ENCODE data around the gene DDX24.

The DDX24 gene

DNA sequence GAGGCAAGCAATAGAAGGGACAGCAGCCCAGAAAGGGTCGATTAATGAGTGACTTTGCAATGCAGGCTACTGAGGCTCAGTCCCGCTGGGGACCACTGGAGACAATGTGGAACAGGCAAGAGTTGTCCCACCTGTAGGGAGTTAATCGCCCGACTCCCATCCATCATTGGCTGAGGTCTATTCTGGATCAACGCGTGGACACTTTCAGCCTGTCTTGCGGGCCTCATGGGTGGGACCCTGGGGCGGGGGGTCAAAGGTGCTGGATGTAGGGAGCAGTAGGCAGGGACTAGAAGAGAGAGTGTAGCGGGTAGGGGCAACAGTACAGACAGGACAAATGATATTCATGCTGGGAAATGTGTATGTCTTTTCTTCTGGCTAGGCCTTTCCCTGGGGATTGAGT is 42.3 kb upstream of the DDX24 start:
- no peak for DNase-seq (ENCODE audit: low read depth)
- TF ChIP-seq, protein P1, sequence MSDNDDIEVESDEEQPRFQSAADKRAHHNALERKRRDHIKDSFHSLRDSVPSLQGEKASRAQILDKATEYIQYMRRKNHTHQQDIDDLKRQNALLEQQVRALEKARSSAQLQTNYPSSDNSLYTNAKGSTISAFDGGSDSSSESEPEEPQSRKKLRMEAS (IDR thresholded peaks at IDR 0.05; ENCODE audit: low read depth, low read length), result no peak
- TF ChIP-seq POLR2A (IDR thresholded peaks at IDR 0.05; ENCODE audit: extremely low read depth, insufficient read length), result no peak
- no peak for TF ChIP-seq MYC (IDR thresholded peaks at IDR 0.05; ENCODE audit: low read depth, low read length)
- TF ChIP-seq, protein P2, sequence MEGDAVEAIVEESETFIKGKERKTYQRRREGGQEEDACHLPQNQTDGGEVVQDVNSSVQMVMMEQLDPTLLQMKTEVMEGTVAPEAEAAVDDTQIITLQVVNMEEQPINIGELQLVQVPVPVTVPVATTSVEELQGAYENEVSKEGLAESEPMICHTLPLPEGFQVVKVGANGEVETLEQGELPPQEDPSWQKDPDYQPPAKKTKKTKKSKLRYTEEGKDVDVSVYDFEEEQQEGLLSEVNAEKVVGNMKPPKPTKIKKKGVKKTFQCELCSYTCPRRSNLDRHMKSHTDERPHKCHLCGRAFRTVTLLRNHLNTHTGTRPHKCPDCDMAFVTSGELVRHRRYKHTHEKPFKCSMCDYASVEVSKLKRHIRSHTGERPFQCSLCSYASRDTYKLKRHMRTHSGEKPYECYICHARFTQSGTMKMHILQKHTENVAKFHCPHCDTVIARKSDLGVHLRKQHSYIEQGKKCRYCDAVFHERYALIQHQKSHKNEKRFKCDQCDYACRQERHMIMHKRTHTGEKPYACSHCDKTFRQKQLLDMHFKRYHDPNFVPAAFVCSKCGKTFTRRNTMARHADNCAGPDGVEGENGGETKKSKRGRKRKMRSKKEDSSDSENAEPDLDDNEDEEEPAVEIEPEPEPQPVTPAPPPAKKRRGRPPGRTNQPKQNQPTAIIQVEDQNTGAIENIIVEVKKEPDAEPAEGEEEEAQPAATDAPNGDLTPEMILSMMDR (IDR thresholded peaks at IDR 0.05; ENCODE audit: low read depth, low read length), result no peak
- H3K4me3 ChIP-seq (ENCODE audit: low read depth, low read length), result no peak overlapping the region

DNA sequence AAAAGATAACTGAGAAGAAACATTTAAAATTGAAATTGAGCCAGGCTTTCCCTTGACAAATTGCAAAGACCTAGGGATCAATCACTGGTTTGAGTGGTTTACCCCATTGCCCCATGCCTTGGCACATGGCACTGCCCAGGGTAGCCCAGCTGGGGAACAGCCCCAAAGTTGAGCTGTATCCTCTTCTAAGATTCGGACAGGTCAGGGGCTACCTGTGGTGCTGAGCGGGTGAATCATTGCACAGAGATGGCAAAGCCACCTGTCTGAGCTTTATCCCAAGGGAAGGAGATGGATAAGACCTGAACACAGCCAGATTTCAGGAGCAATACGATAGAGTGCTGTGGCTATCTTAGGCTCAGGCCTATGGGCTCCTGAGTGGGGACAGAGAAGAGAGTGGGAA is 41.4 kb upstream of the DDX24 start:
- no peak overlapping the region for H3K4me3 ChIP-seq (ENCODE audit: low read depth, low read length)
- DNase-seq (ENCODE audit: low read depth), result no peak
- TF ChIP-seq MYC (IDR thresholded peaks at IDR 0.05; ENCODE audit: low read depth, low read length), result no peak
- TF ChIP-seq, protein P1 (IDR thresholded peaks at IDR 0.05; ENCODE audit: low read depth, low read length), result no peak
- no peak for TF ChIP-seq POLR2A (IDR thresholded peaks at IDR 0.05; ENCODE audit: extremely low read depth, insufficient read length)
- TF ChIP-seq, protein P2 (IDR thresholded peaks at IDR 0.05; ENCODE audit: low read depth, low read length), result no peak

- DNase-seq (ENCODE audit: low read depth), result no peak
- TF ChIP-seq MYC (IDR thresholded peaks at IDR 0.05; ENCODE audit: low read depth, low read length) (no peak), POLR2A (IDR thresholded peaks at IDR 0.05; ENCODE audit: extremely low read depth, insufficient read length) (no peak)
- TF ChIP-seq, protein P2 (IDR thresholded peaks at IDR 0.05; ENCODE audit: low read depth, low read length), result no peak
- TF ChIP-seq, protein P1 (IDR thresholded peaks at IDR 0.05; ENCODE audit: low read depth, low read length), result no peak
- H3K4me3 ChIP-seq (ENCODE audit: low read depth, low read length), result no peak overlapping the region
These were observed 40.5 kb upstream of the DDX24 start for GRCh38 chr14:94121485-94121884.

GRCh38 chr14:94120667-94121340 is 39.8 kb upstream of the DDX24 start:
- no peak for DNase-seq (ENCODE audit: low read depth)
- no peak overlapping the region for H3K4me3 ChIP-seq (ENCODE audit: low read depth, low read length)
- TF ChIP-seq MYC (IDR thresholded peaks at IDR 0.05; ENCODE audit: low read depth, low read length) (no peak), POLR2A (IDR thresholded peaks at IDR 0.05; ENCODE audit: extremely low read depth, insufficient read length) (no peak)
- TF ChIP-seq, protein P1 (IDR thresholded peaks at IDR 0.05; ENCODE audit: low read depth, low read length), result no peak
- TF ChIP-seq, protein P2 (IDR thresholded peaks at IDR 0.05; ENCODE audit: low read depth, low read length), result no peak

DNA sequence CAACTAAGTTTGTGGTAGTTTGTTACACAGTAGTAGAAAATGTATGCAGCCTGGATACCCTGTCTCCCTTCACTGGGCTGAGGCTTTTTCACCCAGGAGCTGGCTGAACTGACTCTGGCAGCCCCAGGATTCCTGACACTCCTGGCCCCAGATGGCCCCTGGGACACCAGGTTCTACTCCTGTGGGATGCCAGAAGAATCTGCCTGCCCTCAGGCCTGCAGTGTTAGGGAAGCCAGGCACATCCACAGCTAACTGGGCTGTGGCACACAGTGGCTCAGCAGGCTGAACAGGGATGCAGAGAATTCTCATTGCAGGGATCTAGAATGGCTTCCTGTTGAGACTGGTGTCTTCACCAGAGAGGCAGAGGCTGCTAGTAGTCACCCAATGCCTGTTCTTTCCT is 38.1 kb upstream of the DDX24 start:
- TF ChIP-seq MYC (IDR thresholded peaks at IDR 0.05; ENCODE audit: low read depth, low read length) (no peak), POLR2A (IDR thresholded peaks at IDR 0.05; ENCODE audit: extremely low read depth, insufficient read length) (no peak)
- TF ChIP-seq, protein P1 (IDR thresholded peaks at IDR 0.05; ENCODE audit: low read depth, low read length), result no peak
- TF ChIP-seq, protein P2 (IDR thresholded peaks at IDR 0.05; ENCODE audit: low read depth, low read length), result no peak
- no peak overlapping the region for H3K4me3 ChIP-seq (ENCODE audit: low read depth, low read length)
- no peak for DNase-seq (ENCODE audit: low read depth)
